Measurements from ENCODE around the gene KCTD2.

GRCh38 chr17:75114552-75115314 is 67.7 kb downstream of the KCTD2 start:
- no peak for TF ChIP-seq CTCF (IDR thresholded peaks at IDR 0.05)
- peak in 1 of 4 donors; percentile 2 for TF ChIP-seq POLR2A (IDR thresholded peaks at IDR 0.05)
- TF ChIP-seq EP300 (IDR thresholded peaks at IDR 0.05): no peak
- no peak for TF ChIP-seq POLR2AphosphoS5 (IDR thresholded peaks at IDR 0.05)
